ENCODE data around the gene MAP2K3. TPM values are rescaled to one million over a fixed set of nuclear protein-coding genes. Genes with fewer than 3 reads are reported as not detected.
A peak's percentile ranks its signal among the peaks of the same experiment; 100 is the strongest.

MAP2K3 gene
- polyA plus RNA-seq, 3 donors, result 107 to 166 (median 164) TPM

GRCh38 chr17:21241564-21241963 is 42.9 kb upstream of the MAP2K3 start:
- intact Hi-C loops (cut with micrococcal nuclease), result no loop called here
- no peaks in the 10 kb centered on the region for H3K9me3 ChIP-seq (replicated peaks in 1 of 2; ENCODE audit: control insufficient read depth in 1 of 2, insufficient read depth in 1 of 2, low read length in 2 of 2)
- Mint-ChIP-seq H3K27ac (peak overlapping the region in 1 of 7 donors; percentile 73), H3K27me3 (ENCODE audit: low read depth in 3 of 3) (peaks cover 0 to 4% (median 2%) of the 10 kb centered on the region in 3 donors), H3K4me3 (no peak overlapping the region), H3K9me3 (peaks cover 0 to 2% (median 0%) of the 10 kb centered on the region in 7 donors), H3K36me3 (peaks cover 15 to 35% of the 10 kb centered on the region in 2 donors), H3K4me1 (peaks cover 10% of the 10 kb centered on the region)
- no peak overlapping the region for H3K9ac ChIP-seq (ENCODE audit: insufficient read depth, low read length, poor library complexity, severe bottlenecking)
- no peak for DNase-seq
- no peak overlapping the region for H2AFZ ChIP-seq (ENCODE audit: insufficient read depth, low read depth, low read length, poor library complexity, severe bottlenecking)
- 95% methylated on average over 9 of the region's 11 CpGs for WGBS (ENCODE audit: insufficient coverage)
- H3K27me3 ChIP-seq (ENCODE audit: control insufficient read depth in 2 of 2, insufficient read depth in 2 of 2, low read length in 2 of 2), result no peaks in the 10 kb centered on the region
- H3K4me1 ChIP-seq (ENCODE audit: control insufficient read depth in 1 of 2, insufficient read depth in 2 of 2, low read length in 2 of 2), result peaks cover 0 to 11% of the 10 kb centered on the region in 2 donors
- H3K79me2 ChIP-seq (ENCODE audit: insufficient read depth, low read length), result no peaks in the 10 kb centered on the region
- H3K36me3 ChIP-seq (replicated peaks in 1 of 2; ENCODE audit: control insufficient read depth in 1 of 2, insufficient read depth in 2 of 2, low read length in 2 of 2), result peaks cover 15 to 27% of the 10 kb centered on the region in 2 donors
- TF ChIP-seq CTCF (IDR thresholded peaks at IDR 0.05), result no peak
- H3K4me3 ChIP-seq (replicated peaks in 1 of 3; ENCODE audit: low read depth in 2 of 3, low read length in 3 of 3), result no peak overlapping the region
- no peak overlapping the region for H3K27ac ChIP-seq (ENCODE audit: low read depth in 1 of 2, low read length in 2 of 2)
- H4K20me1 ChIP-seq (ENCODE audit: insufficient read depth, low read length), result peaks cover 66% of the 10 kb centered on the region
- no peak overlapping the region for H3K4me2 ChIP-seq (replicated peaks; ENCODE audit: extremely low read depth, low read length, poor library complexity, severe bottlenecking)

- H3K27me3 Mint-ChIP-seq (ENCODE audit: low read depth in 3 of 3), result no peaks in the 10 kb centered on the region
- H3K36me3 Mint-ChIP-seq, result peaks cover 15 to 36% of the 10 kb centered on the region in 2 donors
- Histone ChIP-seq H3K9ac (ENCODE audit: insufficient read depth, low read length, poor library complexity, severe bottlenecking) (no peak overlapping the region), H3K27ac (ENCODE audit: low read depth in 1 of 2, low read length in 2 of 2) (no peak overlapping the region), H3K9me3 (replicated peaks in 1 of 2; ENCODE audit: control insufficient read depth in 1 of 2, insufficient read depth in 1 of 2, low read length in 2 of 2) (no peaks in the 10 kb centered on the region), H4K20me1 (ENCODE audit: insufficient read depth, low read length) (peaks cover 72% of the 10 kb centered on the region), H3K4me1 (ENCODE audit: control insufficient read depth in 1 of 2, insufficient read depth in 2 of 2, low read length in 2 of 2) (peaks cover 0 to 11% of the 10 kb centered on the region in 2 donors), H3K79me2 (ENCODE audit: insufficient read depth, low read length) (no peaks in the 10 kb centered on the region), H3K36me3 (replicated peaks in 1 of 2; ENCODE audit: control insufficient read depth in 1 of 2, insufficient read depth in 2 of 2, low read length in 2 of 2) (peaks cover 15 to 27% of the 10 kb centered on the region in 2 donors), H3K4me3 (replicated peaks in 1 of 3; ENCODE audit: low read depth in 2 of 3, low read length in 3 of 3) (no peak overlapping the region), H2AFZ (ENCODE audit: insufficient read depth, low read depth, low read length, poor library complexity, severe bottlenecking) (no peak overlapping the region), H3K4me2 (replicated peaks; ENCODE audit: extremely low read depth, low read length, poor library complexity, severe bottlenecking) (no peak overlapping the region), H3K27me3 (ENCODE audit: control insufficient read depth in 2 of 2, insufficient read depth in 2 of 2, low read length in 2 of 2) (no peaks in the 10 kb centered on the region)
- no peak overlapping the region for H3K27ac Mint-ChIP-seq
- intact Hi-C loops (cut with micrococcal nuclease), result no loop called here
- WGBS (ENCODE audit: insufficient coverage), result 93% methylated on average over 8 of the region's 11 CpGs
- H3K4me3 Mint-ChIP-seq, result no peak overlapping the region
- H3K4me1 Mint-ChIP-seq, result peaks cover 10% of the 10 kb centered on the region
- H3K9me3 Mint-ChIP-seq, result no peaks in the 10 kb centered on the region
- no peak for TF ChIP-seq CTCF (IDR thresholded peaks at IDR 0.05)
- no peak for DNase-seq
These were observed 42.3 kb upstream of the MAP2K3 start for GRCh38 chr17:21242026-21242697.
